Transverse colon (tissue), 4 donors: ENCODE measurements around the gene USP46. TPM values are rescaled to one million over a fixed set of nuclear protein-coding genes. Genes with fewer than 3 reads are reported as not detected.

ENCODE experiments used
- DNase-seq: peaks from one replicate; pipeline ENCODE4 v3.0.0-alpha.2; 2019
- H3K27ac ChIP-seq, 4 donors: fragments of 200-600 bp; sonication (generic); 2 replicates each; pipeline ENCODE4 v1.5.1; 2016 to 2018; ENCODE audit warnings: inconsistent platforms in 4 of 4
- H3K27me3 ChIP-seq: fragments of 200-600 bp; sonication (generic); 2 replicates; pipeline ENCODE4 v1.5.1; 2017; ENCODE audit warnings: inconsistent platforms
- H3K36me3 ChIP-seq, 4 donors: fragments of 200-600 bp; sonication (generic); 2 replicates each; pipeline ENCODE4 v1.5.1; 2017 to 2019; ENCODE audit warnings: inconsistent platforms in 4 of 4
- H3K4me1 ChIP-seq, 4 donors: fragments of 200-600 bp; sonication (generic); 2 replicates each; pipeline ENCODE4 v1.5.1; 2017 to 2020; ENCODE audit warnings: inconsistent platforms in 4 of 4
- H3K4me3 ChIP-seq, 4 donors: fragments of 200-600 bp; sonication (generic); 1 replicate in 1 of 4; 2 replicates in 3 of 4; pipeline versions ENCODE4 v1.5.1 to v1.6.1; 2017 to 2019; ENCODE audit warnings: inconsistent platforms in 4 of 4
- H3K9me3 ChIP-seq, 2 donors: fragments of 200-600 bp; sonication (generic); 2 replicates each; pipeline ENCODE4 v1.5.1; 2017 to 2019; ENCODE audit warnings: inconsistent platforms in 2 of 2
- CTCF ChIP-seq, 5 experiments: fragments of 200-600 bp in 3 of 5; fragments of 450-650 bp in 2 of 5; sonication (generic) in 3 of 5; IDR thresholded peaks; 1 replicate in 2 of 5; 2 replicates in 3 of 5; pipeline ENCODE4 v1.5.1; 2016 to 2017; ENCODE audit warnings: antibody characterized with exemption in 5 of 5, inconsistent platforms in 3 of 5, mild to moderate bottlenecking in 2 of 5, moderate library complexity in 1 of 5
- EP300 ChIP-seq: sonication (generic); formaldehyde crosslinking; IDR thresholded peaks from one replicate; pipeline ENCODE4 v1.6.1; 2017; ENCODE audit warnings: antibody characterized with exemption, low read depth
- POLR2A ChIP-seq: fragments of 450-650 bp; IDR thresholded peaks from one replicate; pipeline ENCODE4 v1.6.1; 2016; ENCODE audit warnings: antibody characterized with exemption, mild to moderate bottlenecking, moderate library complexity
- POLR2AphosphoS5 ChIP-seq, 3 donors: sonication (generic); formaldehyde crosslinking; IDR thresholded peaks; one replicate each; pipeline ENCODE4 v1.6.1; 2016; ENCODE audit warnings: antibody characterized with exemption in 3 of 3
- WGBS, 2 donors: methylation state at CpG; one replicate each; pipeline ENCODE4 v1.1.5; 2018; ENCODE audit warnings: low coverage in 1 of 2; 5-methylcytosine and 5-hydroxymethylcytosine counted together
- in situ Hi-C, 4 donors: fragments of 200-750 bp; cut with MboI; loops; one replicate each; pipeline versions ENCODE4 v1.15.0 to v1.15.1; 2017; ENCODE audit warnings: low sequenced_read_pairs in 3 of 4, low pct_ligation_motif_present in 1 of 4, low pct_unique_long_range_greater_than_20kb in 1 of 4
- intact Hi-C: fragments of 100-400 bp; cut with DNase I; formaldehyde crosslinking; loops from one replicate; pipeline ENCODE4 v1.15.1; 2023; ENCODE audit warnings: low total_unique reads
- total RNA-seq, 4 donors: library from RNA; depleted of rRNA; stranded (reverse); fragments of >200 nt; gene quantifications; one replicate each; pipeline ENCODE4 v1.1.0, GENCODE V29; 2016

The USP46 gene
- total RNA-seq, 4 donors from 2014 or later, result 6.0 to 7.6 (median 6.8) TPM

DNA sequence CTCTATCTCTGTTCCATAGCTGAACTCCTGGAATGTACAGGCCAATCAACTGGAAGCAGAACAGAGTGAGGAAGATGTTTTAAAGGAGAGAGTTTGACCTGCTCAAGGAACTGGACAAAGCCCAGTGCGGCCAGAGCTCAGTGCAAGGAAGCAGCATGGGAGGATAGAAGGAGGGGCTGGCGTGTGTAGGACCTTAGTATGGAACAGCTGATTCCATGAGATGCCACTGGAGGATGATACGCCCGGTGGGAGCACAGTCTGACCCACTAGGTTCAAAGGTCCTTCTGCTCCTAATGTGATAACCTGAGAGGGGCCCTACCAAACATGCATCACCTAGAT, 81.5 kb downstream of the USP46 start:
- WGBS, 2 donors, result 90 to 92% methylated on average over 4 of the region's 4 CpGs
- DNase-seq, result no peak
- no peak for TF ChIP-seq POLR2AphosphoS5 (IDR thresholded peaks at IDR 0.05)
- no peak for TF ChIP-seq EP300
- TF ChIP-seq CTCF (IDR thresholded peaks at IDR 0.05), result no peak
- no peak for TF ChIP-seq POLR2A
- intact Hi-C loops, result no loop called here
- H3K4me3 ChIP-seq, result no peak overlapping the region
- H3K27ac ChIP-seq, result no peak overlapping the region
- H3K36me3 ChIP-seq, result no peaks in the 10 kb centered on the region
- H3K4me1 ChIP-seq, result peaks cover 0 to 5% (median 0%) of the 10 kb centered on the region in 4 donors
- in situ Hi-C loops, result no loop called here
- H3K27me3 ChIP-seq, result no peaks in the 10 kb centered on the region
- no peaks in the 10 kb centered on the region for H3K9me3 ChIP-seq

GRCh38 chr4:52576961-52577623, 82.0 kb downstream of the USP46 start:
- Histone ChIP-seq H3K9me3 (no peaks in the 10 kb centered on the region), H3K27me3 (no peaks in the 10 kb centered on the region), H3K27ac (no peak overlapping the region), H3K4me1 (peaks cover 0 to 5% (median 0%) of the 10 kb centered on the region in 4 donors), H3K4me3 (no peak overlapping the region), H3K36me3 (no peaks in the 10 kb centered on the region)
- DNase-seq, result no peak
- TF ChIP-seq POLR2A (no peak), CTCF (IDR thresholded peaks at IDR 0.05) (no peak), EP300 (no peak), POLR2AphosphoS5 (IDR thresholded peaks at IDR 0.05) (no peak)
- intact Hi-C loops (no loop called here), in situ Hi-C loops (no loop called here)
- WGBS, 2 donors, result 82 to 84% methylated on average over 1 of the region's 1 CpG

GRCh38 chr4:52576326-52576725, 82.8 kb downstream of the USP46 start:
- DNase-seq, result no peak
- Histone ChIP-seq H3K9me3 (no peaks in the 10 kb centered on the region), H3K36me3 (no peaks in the 10 kb centered on the region), H3K4me3 (no peak overlapping the region), H3K27ac (no peak overlapping the region), H3K27me3 (no peaks in the 10 kb centered on the region), H3K4me1 (peaks cover 0 to 5% (median 0%) of the 10 kb centered on the region in 4 donors)
- WGBS, 2 donors, result 85 to 92% methylated on average over 7 of the region's 7 CpGs
- intact Hi-C loops (no loop called here), in situ Hi-C loops (no loop called here)
- TF ChIP-seq CTCF (IDR thresholded peaks at IDR 0.05) (no peak), POLR2A (no peak), EP300 (no peak), POLR2AphosphoS5 (IDR thresholded peaks at IDR 0.05) (no peak)

GRCh38 chr4:52575406-52575805, 83.7 kb downstream of the USP46 start:
- in situ Hi-C loops (no loop called here), intact Hi-C loops (no loop called here)
- Histone ChIP-seq H3K4me1 (peaks cover 0 to 5% (median 0%) of the 10 kb centered on the region in 4 donors), H3K36me3 (no peaks in the 10 kb centered on the region), H3K9me3 (no peaks in the 10 kb centered on the region), H3K27me3 (no peaks in the 10 kb centered on the region), H3K4me3 (no peak overlapping the region), H3K27ac (no peak overlapping the region)
- TF ChIP-seq POLR2A (no peak), CTCF (IDR thresholded peaks at IDR 0.05) (no peak), POLR2AphosphoS5 (IDR thresholded peaks at IDR 0.05) (no peak)
- 80 to 95% methylated on average over 1 of the region's 1 CpG for WGBS, 2 donors
- no peak for DNase-seq
